Sigmoid colon (tissue), 4 donors: ENCODE data around the gene TOGARAM1.

ENCODE experiments used
- CTCF ChIP-seq, 4 experiments: fragments of 450-650 bp in 3 of 4; fragments of 200-600 bp in 1 of 4; IDR thresholded peaks; one replicate each; pipeline ENCODE4 v1.5.1; 2016 to 2019; ENCODE audit warnings: antibody characterized with exemption in 4 of 4, mild to moderate bottlenecking in 3 of 4, moderate library complexity in 2 of 4
- POLR2AphosphoS5 ChIP-seq, 4 donors: sonication (generic); formaldehyde crosslinking; IDR thresholded peaks; one replicate each; pipeline ENCODE4 v1.6.1; 2017; ENCODE audit warnings: antibody characterized with exemption in 4 of 4

GRCh38 chr14:45078323-45078722, 116.3 kb downstream of the TOGARAM1 start:
- TF ChIP-seq POLR2AphosphoS5 (IDR thresholded peaks at IDR 0.05), result no peak
- TF ChIP-seq CTCF (IDR thresholded peaks at IDR 0.05), result no peak
